ENCODE data around the gene OAS2.

Gene OAS2

GRCh38 chr12:113060336-113060960, 82.1 kb downstream of the OAS2 start:
- no peak for DNase-seq

GRCh38 chr12:113061061-113061694, 82.9 kb downstream of the OAS2 start:
- DNase-seq = no peak

Data from OCI-M1 (cell line).